ENCODE results near the gene ZSCAN10. TPM values are rescaled to one million over a fixed set of nuclear protein-coding genes. Genes with fewer than 3 reads are reported as not detected.

The ZSCAN10 gene
- total and polyA plus RNA-seq, 2 donors (not counting 3 experiments of a cell fraction or from before 2014, with no cell fraction given) = not detected

DNA sequence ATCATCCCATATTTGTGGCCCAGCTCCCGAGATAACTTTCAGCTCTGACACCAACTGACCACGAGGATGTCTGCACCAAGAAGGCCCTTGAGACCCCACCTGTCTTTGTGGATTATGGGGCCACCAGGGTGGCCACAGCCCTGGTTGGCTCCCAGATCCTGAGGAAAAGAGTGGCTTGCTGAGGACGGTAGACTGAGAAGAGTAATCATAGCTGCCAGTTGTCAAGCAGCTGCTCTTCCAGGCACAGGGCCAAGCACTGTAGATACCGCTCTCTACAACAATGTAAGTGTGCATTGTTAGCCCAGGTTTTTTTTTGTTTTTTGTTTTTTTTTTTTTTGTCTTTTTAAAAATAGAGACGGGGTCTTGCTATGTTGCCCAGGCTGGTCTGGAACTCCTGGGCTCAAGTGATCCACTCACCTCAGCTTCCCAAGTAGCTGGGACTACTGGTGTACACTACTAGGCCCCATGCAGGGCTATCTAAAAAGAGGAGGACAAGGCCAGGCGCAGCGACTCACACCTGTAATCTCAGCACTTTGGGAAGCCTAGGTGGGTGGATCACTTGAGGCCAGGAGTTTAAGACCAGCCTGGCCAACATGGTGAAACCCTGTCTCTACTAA, 22.9 kb upstream of the ZSCAN10 start:
- Histone ChIP-seq H3K9me3 (replicated peaks; ENCODE audit: control insufficient read depth, insufficient read depth, low read length) (no peaks in the 10 kb centered on the region), H3K4me1 (ENCODE audit: control insufficient read depth, extremely low read depth, insufficient read depth, low read length) (peaks cover 6% of the 10 kb centered on the region), H3K4me3 (replicated peaks in 1 of 3; ENCODE audit: insufficient read depth in 1 of 3, low read depth in 1 of 3, low read length in 3 of 3) (no peak overlapping the region), H4K20me1 (replicated peaks; ENCODE audit: control insufficient read depth, extremely low read depth, insufficient read depth, low read length) (no peaks in the 10 kb centered on the region), H3K27ac (ENCODE audit: insufficient read depth, low read depth, low read length) (no peak overlapping the region), H3K36me3 (ENCODE audit: control insufficient read depth in 2 of 2, extremely low read depth in 1 of 2, insufficient read depth in 2 of 2, low read length in 2 of 2) (peaks cover 4 to 18% of the 10 kb centered on the region in 2 experiments), H3K4me2 (ENCODE audit: insufficient read depth, low read length) (no peak overlapping the region), H2AFZ (ENCODE audit: low read depth, low read length) (no peak overlapping the region), H3K79me2 (ENCODE audit: control insufficient read depth, insufficient read depth, low read length) (no peaks in the 10 kb centered on the region), H3K27me3 (ENCODE audit: control insufficient read depth in 2 of 2, insufficient read depth in 2 of 2, low read length in 2 of 2) (no peaks in the 10 kb centered on the region), H3K9me1 (replicated peaks; ENCODE audit: control insufficient read depth, extremely low read depth, insufficient read depth, low read length) (no peaks in the 10 kb centered on the region), H3K9ac (replicated peaks; ENCODE audit: extremely low read depth, insufficient read depth, low read length) (no peak overlapping the region)
- dilution Hi-C loops (cut with MboI; ENCODE audit: extremely low pct_ligation_motif_present, low sequenced_read_pairs) = no loop called here
- DNase-seq (ENCODE audit: low read depth, low spot score) = no peak
- POLR2A ChIA-PET = interaction anchor here (0.5 kb wide), 1 partner anchor 101 kb away, joined by 3 read pairs; no protein-coding TSS in a partner anchor
- CTCF ChIA-PET = interaction anchor here (1.1 to 4.9 kb wide), 6 partner anchors 7 to 63 kb away, joined by 3 to 26 read pairs (median 6); partner anchors contain the start of gene ZNF213
- TF ChIP-seq POLR2AphosphoS5 (IDR thresholded peaks at IDR 0.05; ENCODE audit: insufficient read depth, low read depth, low read length) (no peak), EZH2 (IDR thresholded peaks at IDR 0.05; ENCODE audit: borderline replicate concordance, low read depth, low read length, severe bottlenecking) (no peak)
- intact Hi-C loops (cut with micrococcal nuclease) = no loop called here
- no peak for FAIRE-seq
- BruUV-seq (replicated peaks) = no TSS peak

DNA sequence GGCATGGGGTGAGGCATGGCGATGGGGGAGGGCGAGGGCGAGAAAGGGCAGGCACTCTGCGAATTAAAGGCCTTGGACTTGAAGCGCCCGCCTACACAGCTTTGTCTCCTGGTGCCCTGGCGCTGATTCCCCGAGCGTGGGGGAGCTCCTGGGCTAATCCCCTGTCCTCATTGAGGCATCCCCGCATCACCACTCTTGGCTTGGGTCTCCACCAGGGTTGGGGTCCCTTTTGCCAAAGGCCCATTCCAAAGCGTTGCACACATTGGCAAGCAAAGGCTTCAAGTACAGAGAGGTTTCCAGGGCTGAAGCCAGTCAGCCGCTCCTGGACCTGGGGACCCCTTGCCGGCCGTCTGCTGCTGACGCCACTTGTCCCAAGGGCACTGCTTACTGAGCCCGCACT, 21.3 kb upstream of the ZSCAN10 start:
- TF ChIP-seq POLR2AphosphoS5 (IDR thresholded peaks at IDR 0.05; ENCODE audit: insufficient read depth, low read depth, low read length) (no peak), JUN (IDR thresholded peaks at IDR 0.05; ENCODE audit: borderline replicate concordance, insufficient read depth, insufficient read length, low read depth) (no peak), CTCF (IDR thresholded peaks at IDR 0.05; ENCODE audit: extremely low read depth in 1 of 2, insufficient read depth in 1 of 2, low read depth in 1 of 2, low read length in 2 of 2) (no peak), GATA2 (IDR thresholded peaks at IDR 0.05; ENCODE audit: insufficient read depth, insufficient read length, low read depth, low read length) (no peak), MYC (IDR thresholded peaks at IDR 0.05; ENCODE audit: low read depth, low read length) (no peak), MAX (IDR thresholded peaks at IDR 0.05; ENCODE audit: insufficient read depth, insufficient read length) (no peak), POLR2A (IDR thresholded peaks at IDR 0.05; ENCODE audit: low read depth, low read length) (no peak), FOS (IDR thresholded peaks at IDR 0.05; ENCODE audit: borderline replicate concordance, insufficient read depth, low read length) (no peak), EZH2 (IDR thresholded peaks at IDR 0.05; ENCODE audit: borderline replicate concordance, low read depth, low read length, severe bottlenecking) (no peak)
- no peaks in the 10 kb centered on the region for H3K27me3 ChIP-seq (ENCODE audit: control insufficient read depth in 2 of 2, insufficient read depth in 2 of 2, low read length in 2 of 2)
- H3K27ac ChIP-seq (ENCODE audit: insufficient read depth, low read depth, low read length) = no peak overlapping the region
- H2AFZ ChIP-seq (ENCODE audit: low read depth, low read length) = no peak overlapping the region
- DNase-seq (ENCODE audit: low read depth, low spot score) (no peak), FAIRE-seq (no peak)
- no peaks in the 10 kb centered on the region for H3K79me2 ChIP-seq (ENCODE audit: control insufficient read depth, insufficient read depth, low read length)
- peaks cover 4 to 27% of the 10 kb centered on the region in 2 experiments for H3K36me3 ChIP-seq (ENCODE audit: control insufficient read depth in 2 of 2, extremely low read depth in 1 of 2, insufficient read depth in 2 of 2, low read length in 2 of 2)
- ChIA-PET POLR2A (no interaction called here), CTCF (interaction anchor here (2.6 to 4.9 kb wide), 3 partner anchors 9 to 61 kb away, joined by 13 to 26 read pairs (median 22); no protein-coding TSS in a partner anchor)
- H3K9me3 ChIP-seq (replicated peaks; ENCODE audit: control insufficient read depth, insufficient read depth, low read length) = no peaks in the 10 kb centered on the region
- no peak overlapping the region for H3K9ac ChIP-seq (replicated peaks; ENCODE audit: extremely low read depth, insufficient read depth, low read length)
- no TSS peak for BruUV-seq (replicated peaks)
- H3K4me2 ChIP-seq (ENCODE audit: insufficient read depth, low read length) = no peak overlapping the region
- dilution Hi-C loops (cut with MboI; ENCODE audit: extremely low pct_ligation_motif_present, low sequenced_read_pairs) (no loop called here), intact Hi-C loops (cut with micrococcal nuclease) (no loop called here)
- no peaks in the 10 kb centered on the region for H3K9me1 ChIP-seq (replicated peaks; ENCODE audit: control insufficient read depth, extremely low read depth, insufficient read depth, low read length)
- H3K4me1 ChIP-seq (ENCODE audit: control insufficient read depth, extremely low read depth, insufficient read depth, low read length) = peaks cover 6% of the 10 kb centered on the region
- no peak overlapping the region for H3K4me3 ChIP-seq (replicated peaks in 1 of 3; ENCODE audit: insufficient read depth in 1 of 3, low read depth in 1 of 3, low read length in 3 of 3)
- H4K20me1 ChIP-seq (replicated peaks; ENCODE audit: control insufficient read depth, extremely low read depth, insufficient read depth, low read length) = no peaks in the 10 kb centered on the region
